Ovary (tissue), 3 donors: ENCODE data around the gene MRPL2.

Experiments used
- EP300 ChIP-seq: sonication (generic); formaldehyde crosslinking; IDR thresholded peaks from one replicate; pipeline ENCODE4 v1.6.1; 2017; ENCODE audit warnings: antibody characterized with exemption
- TF ChIP-seq, protein P1 (sequence below), 3 donors: fragments of 450-650 bp in 2 of 3; fragments of 200-600 bp in 1 of 3; IDR thresholded peaks; one replicate each; pipeline versions ENCODE4 v1.5.1 to v1.8.0; 2016 to 2022; ENCODE audit warnings: antibody characterized with exemption in 3 of 3, mild to moderate bottlenecking in 1 of 3
- donor health status: DM: no; HTN: no; CAD: no.

DNA sequence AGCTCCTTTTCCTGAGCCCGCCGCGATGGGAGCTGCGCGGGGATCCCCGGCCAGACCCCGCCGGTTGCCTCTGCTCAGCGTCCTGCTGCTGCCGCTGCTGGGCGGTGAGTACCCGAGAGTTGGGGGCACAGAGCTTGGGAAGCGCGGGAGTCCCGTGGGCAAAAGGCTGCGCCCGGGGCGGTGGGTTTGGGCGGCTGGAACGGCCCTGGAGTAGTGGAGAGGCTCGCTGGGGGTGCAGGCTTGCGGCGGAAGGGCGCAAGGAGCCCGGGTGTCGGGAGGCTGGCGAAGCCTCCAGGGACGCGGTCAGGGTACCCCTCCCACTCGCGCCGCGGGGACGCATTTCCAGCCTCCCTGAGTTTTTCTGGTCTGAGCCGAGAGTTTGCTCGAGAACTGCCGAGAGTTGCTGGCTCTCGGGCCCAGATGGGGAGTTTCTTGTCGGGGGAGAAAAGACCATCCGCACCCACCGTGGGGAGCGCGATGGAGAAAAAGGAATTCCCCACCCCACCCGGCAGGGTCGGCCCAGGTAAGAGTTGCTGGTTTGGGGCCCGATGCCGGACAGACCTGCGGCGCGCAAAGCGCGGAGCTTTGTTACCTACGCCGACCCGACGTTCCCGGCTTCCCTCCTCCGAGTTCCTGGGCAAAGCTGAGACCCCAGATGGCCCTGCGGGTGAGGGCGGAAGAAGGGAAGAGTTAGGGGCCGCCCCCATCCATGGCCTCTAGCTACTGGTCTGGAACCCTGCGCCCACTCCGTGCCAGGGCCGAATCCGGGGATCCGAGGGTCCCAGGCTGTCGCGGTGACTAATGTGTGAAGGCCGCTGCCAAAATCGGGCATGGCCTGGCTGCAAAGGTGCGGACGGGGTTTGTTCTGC is 17.5 kb upstream of the MRPL2 start:
- TF ChIP-seq EP300: no peak
- TF ChIP-seq, protein P1, sequence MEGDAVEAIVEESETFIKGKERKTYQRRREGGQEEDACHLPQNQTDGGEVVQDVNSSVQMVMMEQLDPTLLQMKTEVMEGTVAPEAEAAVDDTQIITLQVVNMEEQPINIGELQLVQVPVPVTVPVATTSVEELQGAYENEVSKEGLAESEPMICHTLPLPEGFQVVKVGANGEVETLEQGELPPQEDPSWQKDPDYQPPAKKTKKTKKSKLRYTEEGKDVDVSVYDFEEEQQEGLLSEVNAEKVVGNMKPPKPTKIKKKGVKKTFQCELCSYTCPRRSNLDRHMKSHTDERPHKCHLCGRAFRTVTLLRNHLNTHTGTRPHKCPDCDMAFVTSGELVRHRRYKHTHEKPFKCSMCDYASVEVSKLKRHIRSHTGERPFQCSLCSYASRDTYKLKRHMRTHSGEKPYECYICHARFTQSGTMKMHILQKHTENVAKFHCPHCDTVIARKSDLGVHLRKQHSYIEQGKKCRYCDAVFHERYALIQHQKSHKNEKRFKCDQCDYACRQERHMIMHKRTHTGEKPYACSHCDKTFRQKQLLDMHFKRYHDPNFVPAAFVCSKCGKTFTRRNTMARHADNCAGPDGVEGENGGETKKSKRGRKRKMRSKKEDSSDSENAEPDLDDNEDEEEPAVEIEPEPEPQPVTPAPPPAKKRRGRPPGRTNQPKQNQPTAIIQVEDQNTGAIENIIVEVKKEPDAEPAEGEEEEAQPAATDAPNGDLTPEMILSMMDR (IDR thresholded peaks at IDR 0.05): no peak
